Inferior parietal cortex (tissue), 1 donor: ENCODE results near the gene FHIT.

Experiments
- DNase-seq: peaks from one replicate; pipeline ENCODE4 v3.0.0-alpha.2; 2016; ENCODE audit errors: extremely low spot score

The FHIT gene

DNA sequence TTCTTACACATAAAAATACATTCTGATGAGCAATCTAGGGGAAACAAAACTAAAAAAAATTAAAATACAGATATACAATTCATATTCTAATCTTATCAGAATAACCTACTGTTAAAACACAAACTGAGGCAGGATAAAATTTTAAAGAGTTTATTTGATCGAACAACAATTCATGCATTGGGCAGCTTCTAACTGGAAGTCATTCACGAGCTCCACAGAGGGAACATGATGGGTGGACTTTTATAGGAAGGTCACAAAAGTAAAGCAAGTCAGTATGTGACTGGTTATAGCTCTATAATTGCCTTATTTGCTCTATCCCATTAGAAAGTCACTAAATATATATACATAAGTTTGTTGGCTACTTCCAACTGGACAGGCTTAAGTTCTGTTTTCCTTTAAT, 1144.0 kb downstream of the FHIT start:
- DNase-seq: no peak

DNA sequence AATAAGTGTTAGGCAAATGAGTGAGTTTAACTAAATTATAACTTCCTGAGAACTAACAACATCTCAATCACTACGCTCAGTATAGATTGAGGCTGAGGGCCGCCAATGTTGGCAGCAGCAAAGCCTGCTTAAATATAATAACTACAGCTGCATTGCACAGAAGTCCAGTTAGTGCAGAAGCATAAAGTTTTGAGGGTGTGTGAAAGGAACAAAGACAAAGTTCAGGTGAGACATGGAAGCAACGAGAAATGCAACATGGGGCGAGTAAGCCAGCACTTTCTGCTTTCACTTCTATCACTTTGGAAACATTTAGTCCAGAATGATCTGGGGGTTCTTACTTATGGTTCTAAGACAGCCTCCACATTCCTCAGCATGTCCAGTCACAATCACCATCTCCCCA, 1149.1 kb downstream of the FHIT start:
- DNase-seq: no peak

DNA sequence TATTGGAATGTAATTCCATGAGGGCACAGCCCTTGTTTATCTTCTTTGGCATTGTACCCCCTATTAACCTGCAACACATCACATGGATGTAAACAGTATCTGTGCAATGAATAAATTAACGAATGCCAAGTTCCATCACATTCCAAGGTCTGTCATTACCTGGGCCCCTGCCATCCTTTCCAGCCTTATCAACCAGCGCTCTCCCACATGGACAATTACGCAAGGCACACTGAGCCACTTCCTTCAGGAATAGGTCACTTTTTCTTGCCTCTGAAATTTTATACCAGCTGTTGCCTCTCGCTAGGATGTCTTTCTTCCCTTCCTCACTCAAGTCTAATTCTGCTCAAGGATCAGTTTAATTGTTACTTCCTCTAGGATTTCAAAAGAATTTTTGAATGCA, 1149.6 kb downstream of the FHIT start:
- no peak for DNase-seq

DNA sequence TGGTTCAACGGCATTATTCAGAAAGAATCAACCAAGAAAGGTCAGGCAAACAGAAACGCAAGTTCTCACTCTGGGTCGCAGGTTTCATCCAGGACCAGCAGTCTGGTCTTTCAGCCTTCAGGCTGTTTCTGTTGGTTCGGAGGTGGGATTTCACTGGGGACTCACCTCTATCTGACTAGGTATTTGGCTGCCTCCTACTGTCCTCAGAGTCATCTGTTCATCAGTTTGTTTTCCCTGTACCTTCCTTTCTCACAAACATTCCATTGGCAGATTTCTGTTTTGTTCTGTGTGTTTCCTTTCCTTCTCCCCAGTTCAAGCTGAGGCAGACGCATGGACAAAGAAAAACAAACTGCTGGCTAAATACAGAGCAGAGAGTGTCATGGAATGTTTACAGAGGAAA, 1154.8 kb downstream of the FHIT start:
- no peak for DNase-seq

DNA sequence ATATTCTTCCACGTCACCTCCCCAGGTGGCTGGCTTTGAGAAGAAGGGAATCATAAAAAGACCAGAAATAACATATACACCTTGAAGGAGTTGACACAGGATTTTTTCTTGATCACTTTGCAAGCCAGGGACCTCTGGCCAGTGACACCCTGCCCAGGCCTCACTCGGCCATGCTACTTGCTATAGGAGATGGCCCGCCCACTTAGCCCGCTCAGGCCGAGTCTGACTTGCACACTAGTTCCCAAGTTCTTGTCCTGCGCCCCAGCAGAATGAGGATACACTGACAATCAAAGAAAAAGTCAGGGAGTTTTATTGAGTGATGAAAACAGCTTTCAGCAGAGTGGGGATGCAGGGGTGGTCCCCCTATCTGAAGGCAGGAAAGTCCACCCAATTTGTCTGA, 1155.3 kb downstream of the FHIT start:
- DNase-seq: no peak

DNA sequence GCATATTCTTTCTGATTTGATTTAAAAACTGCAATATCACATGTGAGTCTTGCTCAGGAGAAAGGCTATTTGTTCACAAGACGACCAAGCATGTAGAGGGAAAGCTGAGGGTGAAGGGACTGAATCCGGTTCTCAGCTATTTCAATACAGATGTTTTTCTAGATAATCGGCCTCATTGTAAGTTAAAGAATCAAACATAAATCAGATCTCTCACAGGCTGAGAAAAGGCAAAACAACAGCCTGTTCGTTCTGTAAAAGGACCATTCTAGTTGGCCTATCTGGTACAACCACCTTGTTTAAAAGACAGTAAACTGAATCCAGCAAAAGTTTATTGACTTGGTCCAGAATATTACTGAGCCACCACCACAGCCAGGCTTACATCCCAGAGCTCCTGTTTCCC, 1155.7 kb downstream of the FHIT start:
- no peak for DNase-seq

DNA sequence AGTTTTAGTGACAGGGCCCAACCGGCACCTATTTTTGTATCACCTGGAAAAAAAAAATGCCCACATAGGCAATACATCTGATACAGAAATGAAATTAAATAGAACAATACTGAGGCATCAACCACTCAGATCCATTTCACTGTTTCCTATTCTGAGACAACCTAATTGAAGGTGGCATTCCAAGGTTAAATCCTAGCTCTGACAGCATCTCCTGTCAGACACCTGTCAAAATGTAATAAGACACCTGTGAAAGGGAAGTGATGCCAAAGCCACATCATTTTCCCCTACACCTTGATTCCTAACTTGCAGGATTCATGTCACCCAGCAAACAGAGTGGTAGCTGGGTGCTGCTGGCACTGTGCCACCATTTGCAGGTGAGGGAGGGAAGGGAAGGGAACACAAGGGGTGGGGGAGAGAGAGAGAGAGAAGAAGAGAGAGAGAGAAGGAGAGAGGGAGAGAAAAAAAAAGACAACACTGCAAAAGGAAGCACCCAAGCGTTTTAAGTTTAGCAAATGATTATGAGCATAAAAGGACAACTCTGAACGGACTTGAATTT, 1156.8 kb downstream of the FHIT start:
- DNase-seq: no peak

DNA sequence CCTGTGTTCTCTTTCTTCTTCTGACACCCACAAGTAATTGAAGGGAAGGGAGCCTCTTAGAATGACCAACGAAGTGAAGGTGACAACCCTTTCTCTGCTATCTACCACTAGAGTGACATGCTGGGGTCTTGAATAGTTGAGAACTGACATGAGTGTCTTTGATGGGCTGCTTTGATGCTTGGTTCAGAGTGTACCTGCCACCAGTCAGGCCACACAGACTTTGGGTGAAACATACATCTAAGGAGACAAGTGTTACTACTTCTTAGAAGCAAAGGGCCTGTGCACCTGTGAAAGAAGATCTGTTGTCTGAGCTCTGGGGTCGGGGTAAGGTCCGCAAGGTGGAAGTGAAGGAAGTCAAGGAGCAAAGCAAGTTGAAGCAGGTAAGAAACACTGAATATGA, 1160.7 kb downstream of the FHIT start:
- DNase-seq: no peak

DNA sequence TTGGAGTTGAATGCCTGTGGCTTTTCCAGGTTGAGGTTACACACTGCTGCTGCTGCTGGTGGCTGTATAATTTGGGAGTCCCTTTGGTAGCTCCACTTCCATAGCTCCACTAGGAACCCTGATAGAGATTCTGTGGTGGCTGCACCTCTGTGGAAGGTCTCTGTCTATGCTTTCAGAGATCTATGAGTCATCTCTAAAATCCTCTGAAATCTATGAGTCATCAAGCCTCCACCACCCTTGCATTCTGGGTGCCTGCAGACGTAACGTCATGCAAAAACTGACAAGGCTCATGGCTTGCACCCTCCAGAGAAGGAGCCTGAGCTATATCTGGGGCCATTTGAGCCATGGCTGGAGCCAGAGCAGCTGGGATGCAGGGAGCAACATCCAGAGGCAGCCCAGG, 1164.4 kb downstream of the FHIT start:
- DNase-seq: no peak

DNA sequence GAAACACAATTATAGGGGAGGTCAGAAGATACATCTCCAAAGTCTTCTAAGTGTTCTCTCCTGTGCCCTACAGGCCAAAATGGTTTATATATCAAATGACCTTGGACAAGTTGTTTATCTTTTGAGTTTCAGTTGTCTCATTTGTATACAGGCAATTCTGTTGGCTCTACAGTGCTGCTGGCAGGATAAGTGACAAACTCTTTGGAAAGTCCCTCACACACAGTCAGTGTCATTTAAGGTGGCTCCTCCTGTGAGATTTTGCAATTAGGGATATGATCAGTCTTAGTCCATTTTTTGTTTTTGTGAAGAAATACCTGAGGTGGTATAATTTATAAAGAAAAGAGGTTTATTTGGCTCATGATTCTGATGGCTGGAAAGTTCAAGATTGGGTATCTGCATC, 1165.6 kb downstream of the FHIT start:
- DNase-seq: no peak

DNA sequence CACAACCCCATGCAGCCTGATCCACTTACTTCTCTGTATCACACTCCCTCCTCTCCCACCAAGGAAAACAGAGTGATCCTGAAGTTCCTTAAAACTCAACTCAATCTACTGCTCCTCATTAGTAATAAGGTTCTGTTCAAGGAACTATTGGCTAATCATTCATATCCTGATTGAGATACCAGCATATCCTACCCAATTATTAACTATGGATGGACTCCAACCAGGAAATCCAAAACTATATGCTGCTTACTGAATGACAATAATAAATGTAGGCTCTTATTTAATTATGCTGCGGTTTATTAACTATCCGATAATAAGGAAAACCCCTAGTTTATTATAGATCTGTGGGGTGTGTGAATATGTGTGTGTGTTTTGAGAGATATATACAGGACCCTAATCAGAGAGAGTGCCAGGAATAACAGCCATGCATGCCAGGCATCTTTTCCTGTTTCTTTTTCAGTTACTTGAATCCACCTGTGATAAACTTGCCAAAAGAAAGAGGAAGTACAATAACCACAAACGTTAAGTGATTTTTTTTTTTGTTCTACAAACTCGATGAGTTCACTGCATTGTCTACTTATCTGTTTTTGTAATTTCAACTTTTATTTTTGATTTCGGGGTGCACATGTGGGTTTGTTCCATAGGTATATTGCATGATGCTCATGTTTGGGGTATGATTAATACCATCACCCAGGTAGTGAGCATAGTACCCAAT, 1169.7 kb downstream of the FHIT start:
- no peak for DNase-seq

DNA sequence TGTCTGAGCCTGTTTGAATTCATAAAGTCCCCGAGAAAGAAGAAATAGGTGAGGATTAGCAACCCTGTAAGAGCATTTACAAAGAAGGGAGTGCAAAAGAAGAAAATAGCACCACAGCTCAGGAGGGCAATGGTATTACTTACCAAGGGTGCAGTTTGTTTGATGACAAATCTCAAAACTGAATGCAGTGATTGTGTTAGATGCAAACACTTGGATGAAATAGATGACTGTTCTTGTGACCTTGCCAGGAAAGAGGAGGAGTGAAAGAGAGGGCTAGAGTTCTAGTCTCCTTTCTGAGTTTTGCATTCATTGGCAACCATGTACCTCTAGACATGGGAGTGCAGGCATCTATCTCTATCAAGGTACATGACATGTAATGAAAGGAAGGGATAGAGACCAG, 1170.6 kb downstream of the FHIT start:
- no peak for DNase-seq

DNA sequence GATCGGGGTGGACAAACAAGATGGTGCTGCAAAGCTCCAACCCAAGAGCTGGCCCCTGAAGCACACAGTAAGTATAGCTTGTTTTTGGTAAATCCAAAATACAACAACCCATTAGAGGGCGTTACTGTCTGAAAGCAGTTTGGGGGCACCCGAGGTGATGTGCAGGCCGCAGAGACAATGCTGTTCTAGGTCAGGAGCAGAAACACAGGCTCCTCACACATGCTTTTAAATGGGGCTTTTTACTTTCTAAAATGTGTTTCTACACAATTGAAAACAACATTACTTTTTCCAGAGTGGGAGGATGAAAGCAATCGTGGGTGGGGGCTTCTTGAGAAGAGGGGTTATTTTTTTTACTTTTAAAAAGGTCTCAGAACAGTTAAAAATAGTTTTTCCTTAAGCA, 1172.2 kb downstream of the FHIT start:
- DNase-seq: no peak

DNA sequence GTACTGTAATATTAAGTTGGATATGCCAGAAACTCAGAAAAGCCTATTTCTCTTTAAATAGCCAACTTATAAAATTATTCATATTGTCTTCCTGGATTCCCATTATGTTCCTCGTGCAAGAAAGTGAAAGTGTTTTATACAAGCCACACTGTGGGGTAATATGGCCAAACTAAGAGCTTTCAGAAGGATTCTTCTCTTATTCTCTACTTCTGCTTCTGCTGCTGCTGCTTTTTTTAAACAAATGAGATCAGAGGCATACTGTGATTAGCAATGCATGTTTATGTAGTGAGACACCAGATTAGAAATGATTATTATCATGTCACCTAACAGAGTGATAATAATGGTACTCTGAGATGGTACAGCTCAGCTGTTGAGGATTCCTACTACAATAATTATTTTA, 1174.9 kb downstream of the FHIT start:
- DNase-seq: no peak

DNA sequence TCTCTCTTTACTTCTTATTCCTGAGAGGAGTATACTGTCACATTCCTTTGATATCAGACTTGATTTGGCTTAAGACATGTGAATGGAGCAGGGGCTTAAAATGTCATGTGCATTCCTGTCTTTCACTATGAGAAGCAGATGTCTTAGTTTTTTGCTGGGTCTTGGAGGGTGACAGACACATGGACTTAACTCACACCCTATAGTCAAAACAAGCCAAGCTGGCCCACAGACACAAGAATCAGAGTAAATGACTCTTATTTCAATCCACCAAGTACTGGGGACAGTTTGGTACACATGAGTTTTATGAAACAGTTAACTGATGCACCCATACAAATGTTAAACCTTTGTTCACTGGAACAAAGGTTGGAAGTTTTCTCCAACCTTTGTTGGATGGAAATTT, 1177.3 kb downstream of the FHIT start:
- DNase-seq: no peak

DNA sequence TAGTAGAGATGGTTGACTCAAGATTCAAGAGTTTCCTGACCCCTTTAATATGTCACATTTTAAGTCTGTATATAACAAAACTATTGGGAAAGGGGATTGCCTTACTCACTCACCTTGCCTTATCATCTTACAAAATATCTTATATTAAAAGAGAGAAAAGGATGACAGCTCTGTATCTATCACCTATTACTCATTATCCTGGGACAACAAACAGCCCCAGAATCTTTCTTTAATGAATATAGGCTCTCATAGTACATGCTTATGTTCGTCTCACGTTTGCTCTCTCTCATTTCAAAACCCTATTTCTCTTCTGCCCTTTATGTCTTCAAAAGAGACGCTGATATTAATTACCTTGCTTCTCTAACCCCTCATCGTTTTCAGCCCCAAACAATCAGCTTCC, 1178.0 kb downstream of the FHIT start:
- DNase-seq: no peak

DNA sequence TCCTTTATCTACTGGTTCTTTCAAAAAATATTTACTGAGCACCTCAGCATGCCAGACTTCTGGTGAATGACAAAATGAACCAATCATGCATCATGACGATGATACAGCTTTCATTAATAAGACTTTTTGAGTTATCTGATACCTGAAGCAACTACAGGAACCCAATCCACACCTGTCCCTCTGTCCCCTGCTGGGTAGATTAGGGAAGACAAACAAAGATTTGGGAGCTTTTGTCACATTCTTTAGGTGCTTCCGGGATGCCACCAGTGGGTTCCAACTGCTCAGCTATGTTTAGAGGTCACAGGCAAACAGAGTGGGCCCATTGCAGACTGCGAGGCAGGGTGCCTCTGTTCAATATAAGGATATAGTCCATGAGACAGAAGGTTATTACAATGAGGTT, 1180.9 kb downstream of the FHIT start:
- DNase-seq: no peak

DNA sequence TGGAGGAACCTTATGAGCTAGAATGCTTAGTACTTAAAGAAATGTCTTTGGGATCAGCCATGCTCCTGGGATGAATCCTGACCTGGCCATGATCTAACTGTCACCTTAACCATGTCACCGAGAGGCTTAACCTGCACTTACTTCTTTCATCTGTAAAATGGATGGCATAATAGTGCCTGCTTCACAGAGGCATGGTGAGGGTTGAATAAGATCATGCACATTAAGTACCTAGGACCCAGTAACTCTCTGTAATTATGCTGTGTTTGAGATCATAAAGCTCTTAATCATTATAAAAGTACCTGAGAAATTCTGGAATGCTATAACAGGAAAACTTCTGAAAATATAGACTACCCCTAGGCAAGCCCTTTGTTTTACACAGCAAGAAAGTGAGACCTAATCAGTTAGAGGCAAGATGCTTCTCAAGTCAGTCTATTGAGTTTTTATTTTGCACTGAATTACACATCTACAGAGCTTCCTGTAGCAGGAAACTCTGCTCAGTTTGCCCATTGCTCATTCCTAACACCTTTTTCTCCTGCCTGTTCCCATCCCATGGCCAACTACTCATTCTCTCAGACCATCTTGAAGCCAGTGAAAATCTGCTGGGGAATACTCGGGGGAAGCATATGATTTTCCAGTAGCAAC, 1185.9 kb downstream of the FHIT start:
- DNase-seq: no peak

DNA sequence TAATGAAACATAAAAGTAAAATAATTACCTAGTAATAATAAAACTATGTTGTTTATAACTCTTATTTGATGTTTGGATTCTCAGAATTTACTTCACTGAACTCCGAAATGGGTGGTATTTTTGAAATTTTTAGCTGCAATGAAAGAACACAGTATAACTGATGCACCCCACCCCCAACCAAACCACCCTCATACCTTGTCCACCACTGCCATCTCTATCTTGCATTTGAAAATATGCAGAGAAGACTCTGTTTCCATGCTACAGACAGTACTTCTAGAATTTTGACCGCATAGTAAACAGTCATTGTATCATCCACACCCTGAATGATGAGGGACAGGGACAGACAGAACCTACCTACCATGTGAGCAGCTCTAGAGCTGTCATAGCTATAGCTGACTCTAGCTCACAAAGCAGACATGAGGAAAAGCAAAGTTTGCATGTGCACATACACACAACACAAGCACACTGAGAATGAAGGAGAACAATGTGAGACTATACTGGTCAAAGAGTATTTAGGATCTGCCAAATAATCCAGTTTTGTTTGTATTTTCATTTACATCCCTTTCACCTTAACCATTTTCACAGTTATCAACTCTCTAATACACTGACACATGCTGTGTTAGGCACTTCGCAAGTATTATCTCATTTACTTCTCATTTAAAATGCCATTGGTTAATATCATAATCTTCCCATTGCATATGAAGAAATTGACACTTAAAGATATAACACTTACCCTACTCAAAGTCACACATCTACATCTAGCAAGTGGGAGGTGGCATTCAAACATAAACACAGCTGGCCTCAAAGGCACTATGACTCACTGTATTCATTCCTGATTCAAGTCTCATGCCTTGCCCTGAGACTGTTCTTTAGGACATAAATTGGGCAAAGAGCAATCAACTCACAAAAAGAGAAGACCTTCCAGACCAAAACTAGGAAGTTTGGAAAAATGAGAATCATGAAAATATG, 1186.8 kb downstream of the FHIT start:
- no peak for DNase-seq

DNA sequence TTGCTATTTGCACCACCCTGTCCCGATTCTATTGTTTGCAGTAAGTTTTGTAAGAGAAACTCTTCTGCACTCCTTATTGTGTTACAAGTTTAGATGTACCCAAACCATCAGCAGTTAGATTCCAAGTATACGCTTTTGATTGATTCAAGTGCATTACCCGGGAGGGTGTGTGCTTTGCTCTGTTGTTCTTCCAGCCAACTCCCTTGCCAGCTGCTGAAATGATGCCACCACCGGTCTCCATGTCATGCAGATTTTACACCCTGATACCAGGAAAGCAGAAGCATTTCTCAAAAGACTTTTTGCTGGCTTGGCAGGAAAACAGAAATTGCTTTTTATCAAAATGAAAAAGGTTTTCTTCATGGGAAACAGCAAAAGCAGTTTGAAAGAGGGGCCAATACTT, 1194.8 kb downstream of the FHIT start:
- DNase-seq: no peak

DNA sequence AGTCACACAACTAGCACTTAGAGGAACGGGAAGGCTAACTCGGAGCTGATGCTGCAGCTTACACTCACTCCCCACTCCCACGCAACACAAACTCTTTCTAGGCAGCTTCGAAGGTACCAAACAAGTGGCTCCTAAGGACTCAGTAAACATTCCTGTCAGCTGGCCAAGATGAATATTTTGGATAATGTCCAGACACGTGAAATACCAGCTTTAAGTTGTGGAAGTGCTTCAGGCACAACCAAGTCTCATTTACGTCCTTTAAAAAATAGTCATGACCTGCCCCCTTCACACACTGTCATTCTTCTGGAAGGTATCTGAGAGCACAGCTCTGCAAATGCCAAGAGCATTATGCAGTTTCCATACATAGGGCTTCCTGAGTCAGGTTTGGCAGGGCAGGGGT, 1195.5 kb downstream of the FHIT start:
- DNase-seq: no peak

DNA sequence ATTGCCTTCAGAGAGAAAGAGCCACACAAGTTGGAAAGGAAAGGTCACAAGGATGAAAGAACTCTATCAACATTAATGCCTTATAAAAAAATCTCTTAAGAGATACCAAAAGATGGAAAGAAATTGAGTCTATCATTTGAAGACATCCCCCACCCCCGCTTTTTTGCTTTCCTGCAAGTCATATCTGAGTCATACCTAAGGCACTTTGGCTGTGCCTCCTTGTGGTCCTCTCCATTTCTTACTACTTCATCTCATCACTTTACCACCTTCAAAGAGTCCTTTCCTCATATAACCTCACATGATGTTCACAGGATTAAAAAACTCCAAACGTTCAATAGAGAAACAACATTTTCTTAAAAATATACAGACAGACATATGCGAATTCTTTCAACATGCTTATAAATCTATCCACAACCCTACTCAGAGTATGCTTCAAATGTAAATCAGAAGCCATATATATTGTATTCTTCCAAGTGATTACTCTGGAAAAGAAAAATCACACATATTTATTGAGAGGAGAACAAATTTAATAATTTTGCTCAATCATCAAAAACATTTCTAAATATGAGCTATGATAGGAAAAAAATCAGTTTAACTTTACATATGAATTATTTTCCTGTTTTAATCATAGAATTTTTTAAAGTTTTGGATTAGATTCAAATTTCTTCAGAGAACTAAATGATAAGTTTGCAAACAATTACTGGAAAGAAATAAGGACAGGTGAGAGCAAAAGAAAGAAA, 1197.6 kb downstream of the FHIT start:
- no peak for DNase-seq
